ENCODE measurements around the gene FHL2. TPM values are rescaled to one million over a fixed set of nuclear protein-coding genes. Genes with fewer than 3 reads are reported as not detected.

FHL2 gene
- total RNA-seq, 4 donors from 2014 or later, result 23.3 to 88.3 (median 33.6) TPM

GRCh38 chr2:105442721-105443120, 43.9 kb upstream of the FHL2 start:
- no peak for ATAC-seq (ENCODE audit: low FRiP score)
- no peak for DNase-seq (ENCODE audit: low spot score)
- TF ChIP-seq, protein P1, sequence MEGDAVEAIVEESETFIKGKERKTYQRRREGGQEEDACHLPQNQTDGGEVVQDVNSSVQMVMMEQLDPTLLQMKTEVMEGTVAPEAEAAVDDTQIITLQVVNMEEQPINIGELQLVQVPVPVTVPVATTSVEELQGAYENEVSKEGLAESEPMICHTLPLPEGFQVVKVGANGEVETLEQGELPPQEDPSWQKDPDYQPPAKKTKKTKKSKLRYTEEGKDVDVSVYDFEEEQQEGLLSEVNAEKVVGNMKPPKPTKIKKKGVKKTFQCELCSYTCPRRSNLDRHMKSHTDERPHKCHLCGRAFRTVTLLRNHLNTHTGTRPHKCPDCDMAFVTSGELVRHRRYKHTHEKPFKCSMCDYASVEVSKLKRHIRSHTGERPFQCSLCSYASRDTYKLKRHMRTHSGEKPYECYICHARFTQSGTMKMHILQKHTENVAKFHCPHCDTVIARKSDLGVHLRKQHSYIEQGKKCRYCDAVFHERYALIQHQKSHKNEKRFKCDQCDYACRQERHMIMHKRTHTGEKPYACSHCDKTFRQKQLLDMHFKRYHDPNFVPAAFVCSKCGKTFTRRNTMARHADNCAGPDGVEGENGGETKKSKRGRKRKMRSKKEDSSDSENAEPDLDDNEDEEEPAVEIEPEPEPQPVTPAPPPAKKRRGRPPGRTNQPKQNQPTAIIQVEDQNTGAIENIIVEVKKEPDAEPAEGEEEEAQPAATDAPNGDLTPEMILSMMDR (IDR thresholded peaks at IDR 0.05), result no peak

- DNase-seq (ENCODE audit: low spot score), result no peak
- TF ChIP-seq, protein P1 (IDR thresholded peaks at IDR 0.05), result no peak
- ATAC-seq (ENCODE audit: low FRiP score), result no peak
Measured at GRCh38 chr2:105442056-105442455, 43.2 kb upstream of the FHL2 start.

- TF ChIP-seq, protein P1 (IDR thresholded peaks at IDR 0.05), result no peak
- DNase-seq (ENCODE audit: low spot score), result no peak
- ATAC-seq (ENCODE audit: low FRiP score), result no peak
Measured at GRCh38 chr2:105439141-105439540, 40.3 kb upstream of the FHL2 start.

GRCh38 chr2:105438104-105438929, 39.5 kb upstream of the FHL2 start:
- no peak for DNase-seq (ENCODE audit: low spot score)
- TF ChIP-seq, protein P1 (IDR thresholded peaks at IDR 0.05), result no peak

DNA sequence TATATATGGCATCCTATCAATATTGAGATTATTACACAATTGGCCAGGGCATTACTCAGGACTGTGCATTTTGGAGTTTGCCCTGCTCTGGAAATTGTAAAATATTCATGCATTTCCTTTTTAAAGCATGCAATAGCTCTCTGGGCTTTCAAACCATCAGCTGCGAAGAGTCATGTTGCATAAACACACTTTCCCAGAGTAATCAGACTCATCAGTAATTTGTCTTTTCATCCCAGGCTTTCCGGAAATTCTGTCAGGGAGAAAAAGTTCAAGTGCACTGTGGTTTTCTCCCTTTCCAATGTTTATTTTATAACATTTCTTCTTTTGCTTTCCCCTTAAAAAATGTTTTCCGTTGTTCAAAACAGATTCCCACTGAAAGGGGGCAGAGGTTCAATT, 38.9 kb upstream of the FHL2 start:
- TF ChIP-seq, protein P1 (IDR thresholded peaks at IDR 0.05), result no peak
- DNase-seq (ENCODE audit: low spot score), result no peak
- ATAC-seq (ENCODE audit: low FRiP score), result no peak

More at GRCh38 chr2:105438104-105438929, 39.5 kb upstream of the FHL2 start:
- ATAC-seq (ENCODE audit: low FRiP score), result peak; percentile 28

GRCh38 chr2:105432749-105433148, 33.9 kb upstream of the FHL2 start:
- DNase-seq (ENCODE audit: low spot score), result no peak
- TF ChIP-seq, protein P1 (IDR thresholded peaks at IDR 0.05), result no peak
- peak; percentile 58 for ATAC-seq (ENCODE audit: low FRiP score)

- TF ChIP-seq, protein P1 (IDR thresholded peaks at IDR 0.05), result no peak
- no peak for ATAC-seq (ENCODE audit: low FRiP score)
- no peak for DNase-seq (ENCODE audit: low spot score)
Measured at GRCh38 chr2:105432044-105432399, 33.2 kb upstream of the FHL2 start.

Data from omental fat pad (tissue), 4 donors.